ENCODE results near the gene ZNF580. TPM values are rescaled to one million over a fixed set of nuclear protein-coding genes. Genes with fewer than 3 reads are reported as not detected.
A peak's percentile ranks its signal among the peaks of the same experiment; 100 is the strongest.

Gene ZNF580
- total and polyA plus RNA-seq, 2 donors, result 6.4 to 32.9 TPM

- WGBS, result 2% methylated on average over 101 of the region's 101 CpGs
- peak within 1 kb of the TSS; percentile 32 to 90 for H3K27ac ChIP-seq (ENCODE audit: low read depth in 1 of 2, low read length in 1 of 2)
- peaks cover 38 to 48% of the 10 kb centered on the region in 2 donors for H3K36me3 ChIP-seq (ENCODE audit: control insufficient read depth in 2 of 2, insufficient read depth in 2 of 2, low read length in 1 of 2)
- H3K9me3 ChIP-seq (ENCODE audit: control insufficient read depth in 2 of 2, insufficient read depth in 1 of 2, low read length in 1 of 2), result no peaks in the 10 kb centered on the region
- DNase-seq (ENCODE audit: low read depth in 6 of 9, low spot score in 9 of 9), result peak; percentile 87 to 97 (median 93)
- no peaks in the 10 kb centered on the region for H3K27me3 ChIP-seq (ENCODE audit: control insufficient read depth in 2 of 2, insufficient read depth in 1 of 2, low read length in 1 of 2)
- H3K4me3 ChIP-seq (ENCODE audit: low read length in 2 of 2), result peak within 1 kb of the TSS; percentile 71 to 95
- peaks cover 15 to 19% of the 10 kb centered on the region in 2 donors for H3K4me1 ChIP-seq (ENCODE audit: control insufficient read depth in 2 of 2, insufficient read depth in 2 of 2, low read length in 2 of 2)
Observed at GRCh38 chr19:55674841-55675660, 34.2 kb downstream of the ZNF580 start, which contains the start of gene EPN1. TSS of gene EPN1 (plus strand) at chr19:55675226. CDS start at chr19:55678628, 3,402 bp downstream.

- DNase-seq (ENCODE audit: low read depth in 6 of 9, low spot score in 9 of 9), result no peak
- peak overlapping the region; percentile 17 to 90 for H3K27ac ChIP-seq (ENCODE audit: low read depth in 1 of 2, low read length in 1 of 2)
- peaks cover 35 to 47% of the 10 kb centered on the region in 2 donors for H3K36me3 ChIP-seq (ENCODE audit: control insufficient read depth in 2 of 2, insufficient read depth in 2 of 2, low read length in 1 of 2)
- peak overlapping the region; percentile 71 to 95 for H3K4me3 ChIP-seq (ENCODE audit: low read length in 2 of 2)
- no peaks in the 10 kb centered on the region for H3K9me3 ChIP-seq (ENCODE audit: control insufficient read depth in 2 of 2, insufficient read depth in 1 of 2, low read length in 1 of 2)
- H3K27me3 ChIP-seq (ENCODE audit: control insufficient read depth in 2 of 2, insufficient read depth in 1 of 2, low read length in 1 of 2), result no peaks in the 10 kb centered on the region
- peaks cover 15 to 19% of the 10 kb centered on the region in 2 donors for H3K4me1 ChIP-seq (ENCODE audit: control insufficient read depth in 2 of 2, insufficient read depth in 2 of 2, low read length in 2 of 2)
- 23% methylated on average over 16 of the region's 16 CpGs for WGBS
Observed at GRCh38 chr19:55675661-55676354, 35.0 kb downstream of the ZNF580 start.

GRCh38 chr19:55676383-55676782 lies 35.6 kb downstream of the ZNF580 start:
- Histone ChIP-seq H3K27me3 (ENCODE audit: control insufficient read depth in 2 of 2, insufficient read depth in 1 of 2, low read length in 1 of 2) (no peaks in the 10 kb centered on the region), H3K4me3 (ENCODE audit: low read length in 2 of 2) (no peak overlapping the region), H3K27ac (ENCODE audit: low read depth in 1 of 2, low read length in 1 of 2) (no peak overlapping the region), H3K9me3 (ENCODE audit: control insufficient read depth in 2 of 2, insufficient read depth in 1 of 2, low read length in 1 of 2) (no peaks in the 10 kb centered on the region), H3K4me1 (ENCODE audit: control insufficient read depth in 2 of 2, insufficient read depth in 2 of 2, low read length in 2 of 2) (peaks cover 15 to 19% of the 10 kb centered on the region in 2 donors), H3K36me3 (ENCODE audit: control insufficient read depth in 2 of 2, insufficient read depth in 2 of 2, low read length in 1 of 2) (peaks cover 39 to 47% of the 10 kb centered on the region in 2 donors)
- WGBS, result 96% methylated on average over 5 of the region's 5 CpGs
- no peak for DNase-seq (ENCODE audit: low read depth in 6 of 9, low spot score in 9 of 9)

GRCh38 chr19:55676889-55677505 lies 36.2 kb downstream of the ZNF580 start:
- H3K27me3 ChIP-seq (ENCODE audit: control insufficient read depth in 2 of 2, insufficient read depth in 1 of 2, low read length in 1 of 2), result no peaks in the 10 kb centered on the region
- H3K4me3 ChIP-seq (ENCODE audit: low read length in 2 of 2), result no peak overlapping the region
- 96% methylated on average over 7 of the region's 7 CpGs for WGBS
- peaks cover 15 to 19% of the 10 kb centered on the region in 2 donors for H3K4me1 ChIP-seq (ENCODE audit: control insufficient read depth in 2 of 2, insufficient read depth in 2 of 2, low read length in 2 of 2)
- DNase-seq (ENCODE audit: low read depth in 6 of 9, low spot score in 9 of 9), result no peak
- no peaks in the 10 kb centered on the region for H3K9me3 ChIP-seq (ENCODE audit: control insufficient read depth in 2 of 2, insufficient read depth in 1 of 2, low read length in 1 of 2)
- no peak overlapping the region for H3K27ac ChIP-seq (ENCODE audit: low read depth in 1 of 2, low read length in 1 of 2)
- H3K36me3 ChIP-seq (ENCODE audit: control insufficient read depth in 2 of 2, insufficient read depth in 2 of 2, low read length in 1 of 2), result peaks cover 43 to 45% of the 10 kb centered on the region in 2 donors

- WGBS, result 96% methylated on average over 6 of the region's 6 CpGs
- Histone ChIP-seq H3K36me3 (ENCODE audit: control insufficient read depth in 2 of 2, insufficient read depth in 2 of 2, low read length in 1 of 2) (peaks cover 44 to 50% of the 10 kb centered on the region in 2 donors), H3K4me3 (ENCODE audit: low read length in 2 of 2) (no peak overlapping the region), H3K4me1 (ENCODE audit: control insufficient read depth in 2 of 2, insufficient read depth in 2 of 2, low read length in 2 of 2) (peaks cover 15 to 19% of the 10 kb centered on the region in 2 donors), H3K27ac (ENCODE audit: low read depth in 1 of 2, low read length in 1 of 2) (peak overlapping the region in 1 of 2 donors; percentile 26), H3K9me3 (ENCODE audit: control insufficient read depth in 2 of 2, insufficient read depth in 1 of 2, low read length in 1 of 2) (no peaks in the 10 kb centered on the region), H3K27me3 (ENCODE audit: control insufficient read depth in 2 of 2, insufficient read depth in 1 of 2, low read length in 1 of 2) (no peaks in the 10 kb centered on the region)
- no peak for DNase-seq (ENCODE audit: low read depth in 6 of 9, low spot score in 9 of 9)
Observed at GRCh38 chr19:55677572-55678028, 36.8 kb downstream of the ZNF580 start.

GRCh38 chr19:55678121-55678671 lies 37.4 kb downstream of the ZNF580 start:
- WGBS, result 94% methylated on average over 21 of the region's 21 CpGs
- peak in 1 of 9 donors; percentile 23 for DNase-seq (ENCODE audit: low read depth in 6 of 9, low spot score in 9 of 9)
- no peaks in the 10 kb centered on the region for H3K27me3 ChIP-seq (ENCODE audit: control insufficient read depth in 2 of 2, insufficient read depth in 1 of 2, low read length in 1 of 2)
- peak overlapping the region; percentile 18 to 26 for H3K27ac ChIP-seq (ENCODE audit: low read depth in 1 of 2, low read length in 1 of 2)
- H3K36me3 ChIP-seq (ENCODE audit: control insufficient read depth in 2 of 2, insufficient read depth in 2 of 2, low read length in 1 of 2), result peaks cover 44 to 50% of the 10 kb centered on the region in 2 donors
- peaks cover 15 to 19% of the 10 kb centered on the region in 2 donors for H3K4me1 ChIP-seq (ENCODE audit: control insufficient read depth in 2 of 2, insufficient read depth in 2 of 2, low read length in 2 of 2)
- H3K4me3 ChIP-seq (ENCODE audit: low read length in 2 of 2), result no peak overlapping the region
- H3K9me3 ChIP-seq (ENCODE audit: control insufficient read depth in 2 of 2, insufficient read depth in 1 of 2, low read length in 1 of 2), result no peaks in the 10 kb centered on the region

GRCh38 chr19:55679343-55680257 lies 38.8 kb downstream of the ZNF580 start:
- 96% methylated on average over 24 of the region's 24 CpGs for WGBS
- H3K4me1 ChIP-seq (ENCODE audit: control insufficient read depth in 2 of 2, insufficient read depth in 2 of 2, low read length in 2 of 2), result peaks cover 14 to 15% of the 10 kb centered on the region in 2 donors
- H3K9me3 ChIP-seq (ENCODE audit: control insufficient read depth in 2 of 2, insufficient read depth in 1 of 2, low read length in 1 of 2), result no peaks in the 10 kb centered on the region
- DNase-seq (ENCODE audit: low read depth in 6 of 9, low spot score in 9 of 9), result no peak
- H3K36me3 ChIP-seq (ENCODE audit: control insufficient read depth in 2 of 2, insufficient read depth in 2 of 2, low read length in 1 of 2), result peaks cover 47 to 53% of the 10 kb centered on the region in 2 donors
- no peak overlapping the region for H3K4me3 ChIP-seq (ENCODE audit: low read length in 2 of 2)
- no peaks in the 10 kb centered on the region for H3K27me3 ChIP-seq (ENCODE audit: control insufficient read depth in 2 of 2, insufficient read depth in 1 of 2, low read length in 1 of 2)
- no peak overlapping the region for H3K27ac ChIP-seq (ENCODE audit: low read depth in 1 of 2, low read length in 1 of 2)

All from thymus (tissue), 11 donors.